ENCODE results near the gene FNDC10. TPM values are rescaled to one million over a fixed set of nuclear protein-coding genes. Genes with fewer than 3 reads are reported as not detected.

FNDC10 gene
- total and polyA plus RNA-seq, 2 donors (not counting 3 experiments of a cell fraction or from before 2014, with no cell fraction given), result 1.5 to 2.3 TPM

GRCh38 chr1:1625824-1626206 is 25.9 kb upstream of the FNDC10 start:
- Histone ChIP-seq H2AFZ (ENCODE audit: low read depth, low read length) (no peak overlapping the region), H3K9ac (replicated peaks; ENCODE audit: extremely low read depth, insufficient read depth, low read length) (no peak overlapping the region), H4K20me1 (replicated peaks; ENCODE audit: control insufficient read depth, extremely low read depth, insufficient read depth, low read length) (no peaks in the 10 kb centered on the region), H3K9me3 (replicated peaks; ENCODE audit: control insufficient read depth, insufficient read depth, low read length) (no peaks in the 10 kb centered on the region), H3K27me3 (ENCODE audit: control insufficient read depth in 2 of 2, insufficient read depth in 2 of 2, low read length in 2 of 2) (peaks cover 0 to 11% of the 10 kb centered on the region in 2 experiments), H3K27ac (ENCODE audit: insufficient read depth, low read depth, low read length) (no peak overlapping the region), H3K9me1 (replicated peaks; ENCODE audit: control insufficient read depth, extremely low read depth, insufficient read depth, low read length) (no peaks in the 10 kb centered on the region), H3K4me1 (ENCODE audit: control insufficient read depth, extremely low read depth, insufficient read depth, low read length) (no peaks in the 10 kb centered on the region), H3K4me2 (ENCODE audit: insufficient read depth, low read length) (no peak overlapping the region), H3K79me2 (ENCODE audit: control insufficient read depth, insufficient read depth, low read length) (no peaks in the 10 kb centered on the region), H3K4me3 (replicated peaks in 1 of 3; ENCODE audit: insufficient read depth in 1 of 3, low read depth in 1 of 3, low read length in 3 of 3) (no peak overlapping the region), H3K36me3 (ENCODE audit: control insufficient read depth in 2 of 2, extremely low read depth in 1 of 2, insufficient read depth in 2 of 2, low read length in 2 of 2) (no peaks in the 10 kb centered on the region)
- no TSS peak for BruUV-seq (replicated peaks)
- intact Hi-C loops (cut with micrococcal nuclease) (no loop called here), dilution Hi-C loops (cut with MboI; ENCODE audit: extremely low pct_ligation_motif_present, low sequenced_read_pairs) (no loop called here)
- TF ChIP-seq JUN (IDR thresholded peaks at IDR 0.05; ENCODE audit: borderline replicate concordance, insufficient read depth, insufficient read length, low read depth) (no peak), MAX (IDR thresholded peaks at IDR 0.05; ENCODE audit: insufficient read depth, insufficient read length) (no peak), FOS (IDR thresholded peaks at IDR 0.05; ENCODE audit: borderline replicate concordance, insufficient read depth, low read length) (no peak), GATA2 (IDR thresholded peaks at IDR 0.05; ENCODE audit: insufficient read depth, insufficient read length, low read depth, low read length) (no peak), MYC (IDR thresholded peaks at IDR 0.05; ENCODE audit: low read depth, low read length) (no peak), EZH2 (IDR thresholded peaks at IDR 0.05; ENCODE audit: borderline replicate concordance, low read depth, low read length, severe bottlenecking) (no peak), CTCF (IDR thresholded peaks at IDR 0.05; ENCODE audit: extremely low read depth in 1 of 2, insufficient read depth in 1 of 2, low read depth in 1 of 2, low read length in 2 of 2) (no peak), POLR2AphosphoS5 (IDR thresholded peaks at IDR 0.05; ENCODE audit: insufficient read depth, low read depth, low read length) (no peak), POLR2A (IDR thresholded peaks at IDR 0.05; ENCODE audit: low read depth, low read length) (no peak)
- ChIA-PET CTCF (interaction anchor here (1.4 kb wide), 1 partner anchor 11 kb away, joined by 4 read pairs; the partner anchor contains the start of gene MIB2), POLR2A (no interaction called here)
- no peak for DNase-seq (ENCODE audit: low read depth, low spot score)
- FAIRE-seq, result no peak

Measured in endothelial cell of umbilical vein (primary cell).